Kidney (tissue), 14 donors: Measurements from ENCODE around the gene CARD19. TPM values are rescaled to one million over a fixed set of nuclear protein-coding genes. Genes with fewer than 3 reads are reported as not detected.
A peak's percentile ranks its signal among the peaks of the same experiment; 100 is the strongest.

Source experiments
- DNase-seq, 5 donors: peaks; one replicate each; pipeline ENCODE4 v3.0.0-alpha.2; 2013 to 2020
- FAIRE-seq: peaks from 2 replicates; lab custom pipeline; 2012; peaks lifted over from hg19 to GRCh38; lab: Jason Lieb, UNC
- H3K27ac ChIP-seq, 2 donors: one replicate each; pipeline ENCODE4 v1.7.0; 2013; ENCODE audit warnings: low read depth in 2 of 2, low read length in 2 of 2, inconsistent platforms in 1 of 2
- H3K27me3 ChIP-seq: one replicate; pipeline ENCODE4 v1.7.1; 2013; ENCODE audit warnings: low read length, inconsistent platforms; ENCODE audit not compliant: control insufficient read depth, insufficient read depth
- H3K36me3 ChIP-seq, 3 donors: one replicate each; pipeline versions ENCODE4 v1.7.0 to v1.7.1; 2013; ENCODE audit warnings: low read length in 3 of 3, control low read depth in 1 of 3, inconsistent platforms in 1 of 3; ENCODE audit not compliant: insufficient read depth in 3 of 3, control insufficient read depth in 2 of 3
- H3K4me1 ChIP-seq, 3 donors: one replicate each; pipeline versions ENCODE4 v1.7.0 to v1.7.1; 2013; ENCODE audit warnings: low read length in 3 of 3, inconsistent platforms in 1 of 3, low read depth in 1 of 3; ENCODE audit not compliant: control insufficient read depth in 2 of 3, insufficient read depth in 2 of 3
- H3K4me3 ChIP-seq, 3 donors: one replicate each; pipeline versions ENCODE4 v1.7.0 to v1.8.1; 2013; ENCODE audit warnings: low read length in 3 of 3, control low read depth in 1 of 3, inconsistent platforms in 1 of 3
- H3K9ac ChIP-seq, 3 donors: one replicate each; pipeline versions ENCODE4 v1.7.0 to v1.7.1; 2013; ENCODE audit warnings: low read length in 3 of 3, control low read depth in 1 of 3, inconsistent platforms in 1 of 3
- H3K9me3 ChIP-seq, 3 donors: one replicate each; pipeline versions ENCODE4 v1.7.0 to v1.7.1; 2013; ENCODE audit warnings: low read length in 3 of 3, control low read depth in 1 of 3, inconsistent platforms in 1 of 3; ENCODE audit not compliant: control insufficient read depth in 2 of 3, insufficient read depth in 1 of 3
- CTCF ChIP-seq: IDR thresholded peaks from 3 replicates; pipeline ENCODE4 v1.5.1; 2012; ENCODE audit warnings: mild to moderate bottlenecking, moderate library complexity, borderline replicate concordance; ENCODE audit not compliant: insufficient read depth; ENCODE audit errors: extremely low read depth
- intact Hi-C: fragments of 100-400 bp; cut with DNase I; formaldehyde crosslinking; loops from one replicate; pipeline ENCODE4 v1.11.1; 2022
- polyA plus RNA-seq: library from polyadenylated mRNA; stranded (reverse); fragments of 350-450 nt; fragmentation: Illumina TruSeq; extraction: RNeasy Lipid Tissue Mini Kit (QIAGEN cat#74804); gene quantifications from one replicate; pipeline ENCODE4 v1.2.3, GENCODE V29; 2014; ENCODE audit warnings: low read depth, low replicate concordance; ENCODE audit not compliant: insufficient read depth
- total RNA-seq: library from RNA; stranded (reverse); fragmentation: NEBNext Ultra II Directional; extraction: Animal tissue kit (Norgen Biotek cat#: 25700); gene quantifications from one replicate; pipeline ENCODE4 v1.2.1, GENCODE V29; 2021
- donor health status: control.
- donor health status: control.
- donor health status: control.
- donor health status: control.
- donor health status: control.
- donor health status: DM: yes; HTN: yes; CAD: no.
- donor health status: Normal renal cell carcinoma (clear cell type).

The CARD19 gene
- total and polyA plus RNA-seq, 2 donors from 2014 or later, result 44.5 to 49.3 TPM

GRCh38 chr9:93122721-93123221 is 26.8 kb downstream of the CARD19 start:
- intact Hi-C loops, result no loop called here
- DNase-seq (peak in 2 of 5 donors; percentile 36 to 65), FAIRE-seq (no peak)
- Histone ChIP-seq H3K36me3 (peaks cover 0 to 30% (median 16%) of the 10 kb centered on the region in 3 donors), H3K27me3 (no peaks in the 10 kb centered on the region), H3K9ac (no peak overlapping the region), H3K9me3 (no peaks in the 10 kb centered on the region), H3K27ac (no peak overlapping the region), H3K4me1 (peaks cover 0 to 26% (median 20%) of the 10 kb centered on the region in 3 donors), H3K4me3 (no peak overlapping the region)
- TF ChIP-seq CTCF, result no peak

GRCh38 chr9:93123561-93124283 is 27.7 kb downstream of the CARD19 start:
- no peak for TF ChIP-seq CTCF
- DNase-seq (peak in 2 of 5 donors; percentile 43 to 74), FAIRE-seq (no peak)
- Histone ChIP-seq H3K27me3 (no peaks in the 10 kb centered on the region), H3K4me3 (no peak overlapping the region), H3K36me3 (peaks cover 0 to 30% (median 16%) of the 10 kb centered on the region in 3 donors), H3K27ac (no peak overlapping the region), H3K4me1 (peaks cover 0 to 36% (median 30%) of the 10 kb centered on the region in 3 donors), H3K9me3 (no peaks in the 10 kb centered on the region), H3K9ac (no peak overlapping the region)
- intact Hi-C loops, result no loop called here

GRCh38 chr9:93124793-93125192 is 28.8 kb downstream of the CARD19 start:
- Histone ChIP-seq H3K4me1 (peaks cover 0 to 39% (median 37%) of the 10 kb centered on the region in 3 donors), H3K27ac (no peak overlapping the region), H3K4me3 (no peak overlapping the region), H3K27me3 (no peaks in the 10 kb centered on the region), H3K36me3 (peaks cover 0 to 30% (median 16%) of the 10 kb centered on the region in 3 donors), H3K9me3 (no peaks in the 10 kb centered on the region), H3K9ac (no peak overlapping the region)
- FAIRE-seq (no peak), DNase-seq (peak in 3 of 5 donors; percentile 6 to 67 (median 45))
- no peak for TF ChIP-seq CTCF
- intact Hi-C loops, result no loop called here
